Adrenal gland (tissue), 12 donors: Measurements from ENCODE around the gene NLGN2. TPM values are rescaled to one million over a fixed set of nuclear protein-coding genes. Genes with fewer than 3 reads are reported as not detected.

Experiments used
- DNase-seq, 7 donors: peaks; one replicate each; pipeline ENCODE4 v3.0.0-alpha.2; 2019 to 2020
- H3K27ac ChIP-seq, 5 donors: fragments of 200-600 bp; sonication (generic) in 4 of 5; 1 replicate in 3 of 5; 2 replicates in 2 of 5; pipeline versions ENCODE4 v1.5.1 to v1.8.0; 2016 to 2020; ENCODE audit warnings: mild to moderate bottlenecking in 1 of 5
- H3K27me3 ChIP-seq: fragments of 200-600 bp; 2 replicates; pipeline ENCODE4 v1.8.0; 2021
- H3K36me3 ChIP-seq, 2 donors: fragments of 200-600 bp; replicated peaks in 1 of 2; 1 replicate in 1 of 2; 2 replicates in 1 of 2; pipeline versions ENCODE4 v1.5.1 to v1.8.0; 2018 to 2022
- H3K4me1 ChIP-seq, 2 donors: fragments of 200-600 bp; replicated peaks in 1 of 2; 1 replicate in 1 of 2; 2 replicates in 1 of 2; pipeline versions ENCODE4 v1.5.1 to v1.8.0; 2018 to 2021
- H3K4me3 ChIP-seq, 4 donors: fragments of 200-600 bp; sonication (generic) in 3 of 4; one replicate each; pipeline ENCODE4 v1.5.1; 2016 to 2018
- H3K9me3 ChIP-seq, 3 donors: fragments of 200-600 bp; sonication (generic) in 1 of 3; replicated peaks in 1 of 3; 1 replicate in 2 of 3; 2 replicates in 1 of 3; pipeline versions ENCODE4 v1.5.1 to v1.8.0; 2016 to 2021
- CTCF ChIP-seq, 6 experiments: fragments of 450-650 bp in 4 of 6; fragments of 200-600 bp in 2 of 6; sonication (generic) in 1 of 6; IDR thresholded peaks; 1 replicate in 5 of 6; 2 replicates in 1 of 6; pipeline versions ENCODE4 v1.5.1 to v1.8.0; 2016 to 2021; ENCODE audit warnings: antibody characterized with exemption in 6 of 6, mild to moderate bottlenecking in 2 of 6, moderate library complexity in 1 of 6
- POLR2A ChIP-seq, 2 donors: fragments of 450-650 bp; IDR thresholded peaks; one replicate each; pipeline ENCODE4 v1.6.1; 2017; ENCODE audit warnings: antibody characterized with exemption in 2 of 2, mild to moderate bottlenecking in 2 of 2, moderate library complexity in 1 of 2
- WGBS, 4 donors: extraction: QIAGEN DNeasy Blood & Tissue Kit in 2 of 4; methylation state at CpG; one replicate each; pipeline versions ENCODE4 v1.1.5 to v1.1.7; 2013 to 2017; 5-methylcytosine and 5-hydroxymethylcytosine counted together
- intact Hi-C, 2 donors: fragments of 100-400 bp; cut with DNase I; formaldehyde crosslinking; loops; one replicate each; pipeline versions ENCODE4 v1.14.1 to v1.15.0; 2022 to 2023
- polyA plus RNA-seq, 3 donors: library from polyadenylated mRNA; stranded (reverse); fragments of 200-250 nt in 2 of 3; fragments of 350-450 nt in 1 of 3; fragmentation: Illumina TruSeq in 1 of 3; extraction: RNeasy Lipid Tissue Mini Kit (QIAGEN cat#74804) in 1 of 3; gene quantifications; one replicate each; pipeline ENCODE4 v1.2.3, GENCODE V29; 2013 to 2014
- total RNA-seq, 9 donors: library from RNA; depleted of rRNA in 4 of 9; stranded (reverse); fragments of >200 nt in 4 of 9; fragments of 120-200 nt in 1 of 9; fragmentation: NEBNext Ultra II Directional in 1 of 9; extraction: Animal tissue kit (Norgen Biotek cat#: 25700) in 1 of 9; gene quantifications; one replicate each; pipeline versions ENCODE4 v1.1.0 to v1.2.4, GENCODE V29; 2013 to 2023
- donor health status: healthy with polysubstance abuse.
- donor health status: Bipolar disorder and iron deficiency.
- donor health status: DM: yes; HTN: yes; CAD: no.
- donor health status: DM: no; HTN: no; CAD: no.
- donor health status: DM: no; HTN: no; CAD: no.
- donor health status: DM: yes; HTN: yes; CAD: no.

The NLGN2 gene
- total and polyA plus RNA-seq, 12 donors = 2.8 to 44.6 (median 16.6) TPM

GRCh38 chr17:7431231-7431630 is 23.6 kb downstream of the NLGN2 start:
- TF ChIP-seq POLR2A (IDR thresholded peaks at IDR 0.05) = no peak
- TF ChIP-seq CTCF (IDR thresholded peaks at IDR 0.05) = no peak
- Histone ChIP-seq H3K36me3 (no peaks in the 10 kb centered on the region), H3K27ac (no peak overlapping the region), H3K4me1 (peaks cover 7 to 13% of the 10 kb centered on the region in 2 donors), H3K4me3 (no peak overlapping the region), H3K9me3 (no peaks in the 10 kb centered on the region), H3K27me3 (no peaks in the 10 kb centered on the region)
- DNase-seq = no peak
- intact Hi-C loops = loop anchor here in 1 of 2 donors (5.0 kb wide), 1 partner anchor 74 kb away; the partner anchor contains the start of gene TMEM95
- 83 to 92% (median 86%) methylated on average over 1 of the region's 1 CpG for WGBS, 4 donors

GRCh38 chr17:7432296-7432695 is 24.7 kb downstream of the NLGN2 start:
- no peak for DNase-seq
- H3K36me3 ChIP-seq = no peaks in the 10 kb centered on the region
- peaks cover 17 to 23% of the 10 kb centered on the region in 2 donors for H3K4me1 ChIP-seq
- no peaks in the 10 kb centered on the region for H3K27me3 ChIP-seq
- no peak overlapping the region for H3K27ac ChIP-seq
- TF ChIP-seq POLR2A (IDR thresholded peaks at IDR 0.05) (no peak), CTCF (IDR thresholded peaks at IDR 0.05) (no peak)
- no peak overlapping the region for H3K4me3 ChIP-seq
- 83 to 91% (median 90%) methylated on average over 10 to 11 of the region's 11 CpGs for WGBS, 4 donors
- intact Hi-C loops = loop anchor here in 1 of 2 donors (5.0 kb wide), 1 partner anchor 75 kb away; the partner anchor contains the start of gene TMEM95
- H3K9me3 ChIP-seq = no peaks in the 10 kb centered on the region

- no peaks in the 10 kb centered on the region for H3K27me3 ChIP-seq
- intact Hi-C loops = loop anchor here (2.0 to 5.0 kb wide), 3 partner anchors 41 to 126 kb away; partner anchors contain the start of genes SENP3 (in 1 of the 2) and ZBTB4 (in 1 of the 2)
- peaks cover 44 to 47% of the 10 kb centered on the region in 2 donors for H3K4me1 ChIP-seq
- H3K4me3 ChIP-seq = peak overlapping the region in 3 of 4 donors; percentile 17 to 62 (median 40)
- no peaks in the 10 kb centered on the region for H3K9me3 ChIP-seq
- peak in 1 of 2 donors; percentile 53 for TF ChIP-seq POLR2A (IDR thresholded peaks at IDR 0.05)
- peak in 1 of 6 experiments; percentile 19 for TF ChIP-seq CTCF (IDR thresholded peaks at IDR 0.05)
- peak; percentile 57 to 77 (median 73) for DNase-seq
- H3K27ac ChIP-seq = peak overlapping the region; percentile 78 to 94 (median 90)
- H3K36me3 ChIP-seq = no peaks in the 10 kb centered on the region
- WGBS, 4 donors = 3 to 7% (median 7%) methylated on average over 17 to 49 of the region's 49 CpGs
Observed at GRCh38 chr17:7435676-7436555, 28.3 kb downstream of the NLGN2 start.
